ENCODE data around the gene EFCAB11.

Gene EFCAB11

DNA sequence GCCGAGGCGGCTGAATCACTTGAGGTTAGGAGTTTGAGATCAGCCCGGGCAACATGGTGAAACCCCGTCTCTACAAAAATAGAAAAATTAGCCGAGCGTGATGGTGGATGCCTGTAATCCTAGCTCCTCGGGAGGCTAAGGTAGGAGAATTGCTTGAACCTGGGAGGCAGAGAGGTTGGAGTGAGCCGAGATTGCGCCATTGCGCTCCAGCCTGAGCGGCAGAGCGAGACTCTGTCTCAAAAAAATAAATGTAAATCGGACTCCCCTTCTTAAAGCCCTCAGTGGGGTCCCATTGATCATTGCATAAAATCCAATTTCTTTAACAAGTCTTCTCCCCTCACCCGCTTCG, 2.1 kb upstream of the EFCAB11 start:
- no peak for DNase-seq

DNA sequence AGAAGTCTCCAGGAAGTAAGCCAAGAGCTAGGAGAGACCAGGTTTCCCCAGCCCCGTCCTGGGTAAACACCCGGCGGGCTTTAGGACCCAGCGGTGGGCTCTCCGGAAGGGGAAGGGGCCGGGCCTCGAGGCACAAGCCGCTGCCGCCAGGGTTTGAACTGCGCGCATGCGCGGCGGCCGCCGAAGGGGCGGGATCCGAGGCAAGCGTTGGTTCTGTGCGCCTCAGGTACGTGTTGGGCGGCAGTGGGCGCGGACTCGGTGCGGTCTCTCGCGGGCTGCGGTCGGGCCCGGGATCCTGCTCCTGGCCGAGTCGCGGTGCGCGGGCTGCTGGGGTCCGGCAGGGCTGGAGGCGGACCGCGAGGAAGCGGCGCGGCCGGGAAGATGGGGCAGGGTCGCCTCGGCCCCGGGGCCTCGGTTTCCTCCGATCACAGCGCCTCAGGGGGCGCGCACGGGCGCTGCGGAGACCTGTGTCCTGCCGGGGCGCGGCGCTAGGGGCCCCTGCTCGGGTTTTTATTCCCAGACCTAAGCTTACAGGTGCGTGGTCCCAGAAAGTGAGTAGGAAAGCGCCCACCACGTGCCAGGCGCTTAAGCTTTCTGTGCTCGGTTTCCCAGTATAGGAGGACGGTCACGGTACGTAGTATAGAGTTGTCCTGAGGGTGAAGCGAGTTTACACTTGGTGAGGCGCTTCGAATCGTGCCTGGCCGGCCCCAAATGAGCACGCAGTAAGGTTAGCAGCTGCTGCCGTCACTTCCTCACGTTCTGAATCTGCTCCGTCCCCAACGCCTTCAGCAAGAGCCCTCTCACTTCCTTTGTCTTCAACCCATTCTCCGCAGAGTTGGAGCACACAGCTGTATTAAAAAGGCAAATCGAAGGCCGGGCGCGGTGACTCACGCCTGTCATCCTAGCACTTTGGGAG, 1.5 kb upstream of the EFCAB11 start, which contains the start of gene TDP1:
Gene TDP1, plus strand, starts transcription at position 183 of the 916 bp plus-strand sequence. CDS start 7,188 bp downstream, outside the sequence.
- peak; percentile 71 to 85 for DNase-seq

DNA sequence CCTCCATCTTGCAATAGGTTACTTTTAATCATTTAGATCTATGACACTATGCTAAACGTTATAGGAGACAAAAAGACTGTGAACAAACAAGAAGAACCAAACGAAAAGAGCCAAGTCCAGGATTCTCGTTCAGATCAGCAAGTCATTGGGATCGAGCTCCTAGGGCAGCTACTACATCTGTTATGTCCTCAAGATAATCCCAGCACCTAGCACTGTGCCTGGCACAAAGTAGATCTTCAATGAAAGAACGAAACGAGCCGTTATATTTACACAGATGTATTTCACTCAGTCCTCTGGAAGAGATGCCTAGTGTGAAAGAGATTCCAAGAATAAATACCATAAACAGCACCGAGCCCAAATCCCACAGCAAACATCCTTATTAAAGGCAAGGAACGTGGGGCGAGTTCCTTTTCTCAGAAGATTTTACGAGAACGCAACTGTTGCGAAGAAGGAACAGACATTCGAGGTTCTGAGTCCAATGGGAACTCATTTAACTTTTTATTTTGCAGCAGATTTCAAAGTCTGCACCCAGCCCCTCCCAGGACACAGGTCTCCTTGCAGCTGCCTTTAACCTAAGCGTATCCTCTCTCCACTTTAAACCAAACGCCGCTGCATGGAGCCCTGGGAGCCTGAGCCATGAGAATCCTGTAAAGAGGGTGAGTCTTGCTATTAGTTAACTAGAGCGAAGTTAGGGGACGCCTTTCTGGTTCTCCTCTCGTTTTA, 653 bp upstream of the EFCAB11 start:
- DNase-seq: no peak

DNA sequence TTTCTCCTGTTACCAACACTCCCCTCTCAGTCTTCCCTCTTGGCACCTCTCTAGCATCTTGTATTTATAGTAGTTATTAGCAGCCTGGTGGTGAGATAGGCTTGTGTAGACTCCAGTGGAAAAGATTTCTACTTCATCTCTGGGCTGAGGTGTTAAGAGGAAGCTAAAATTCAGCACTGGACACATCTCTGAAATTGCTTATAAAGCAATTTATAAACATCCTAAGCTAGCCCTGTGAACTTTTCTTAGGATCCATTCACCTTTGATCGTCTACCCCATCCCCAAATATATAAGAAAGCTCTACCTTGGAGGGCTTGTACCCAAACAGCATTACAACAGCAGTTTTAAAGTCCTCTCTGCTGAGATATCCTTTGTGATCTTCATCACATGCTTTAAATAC, 928 bp downstream of the EFCAB11 start:
- DNase-seq: no peak

DNA sequence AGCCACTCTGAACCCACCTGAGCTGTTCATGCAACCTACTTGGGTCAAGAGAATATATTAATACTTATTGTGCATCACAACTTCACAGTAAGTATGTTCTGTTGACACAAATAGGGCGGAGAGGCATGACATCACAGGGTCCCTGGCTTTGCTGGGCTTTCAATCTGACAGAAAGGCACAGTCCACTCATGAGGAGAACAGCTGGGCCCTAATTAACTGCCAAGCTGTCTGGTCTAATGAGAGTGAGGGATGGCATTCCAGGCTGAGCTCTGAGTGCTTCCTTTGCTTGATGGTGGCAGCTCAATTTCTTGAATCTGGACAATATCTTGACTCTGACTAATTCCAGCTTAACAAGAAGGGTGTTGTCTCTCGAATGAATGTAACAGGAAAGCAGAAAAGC, 2.0 kb downstream of the EFCAB11 start:
- DNase-seq: no peak

DNA sequence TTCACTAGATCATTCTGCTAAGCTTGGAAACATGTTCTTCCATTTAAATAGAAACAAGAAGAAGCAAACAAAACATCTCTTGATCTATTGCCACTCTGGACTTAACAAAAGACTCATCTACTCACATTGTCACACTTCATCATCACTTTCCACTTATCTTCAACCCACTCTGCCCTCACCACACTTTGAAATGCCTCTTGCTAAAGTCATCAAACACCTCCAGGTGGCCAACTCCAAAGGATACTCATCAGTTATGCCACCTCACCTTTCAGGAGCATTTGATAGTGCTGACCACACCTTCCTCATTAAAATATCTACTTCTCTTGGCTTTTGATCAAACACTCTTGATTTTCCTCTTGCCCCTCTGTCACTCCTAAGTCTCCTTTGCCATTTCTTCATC, 7.2 kb downstream of the EFCAB11 start:
- DNase-seq: no peak

DNA sequence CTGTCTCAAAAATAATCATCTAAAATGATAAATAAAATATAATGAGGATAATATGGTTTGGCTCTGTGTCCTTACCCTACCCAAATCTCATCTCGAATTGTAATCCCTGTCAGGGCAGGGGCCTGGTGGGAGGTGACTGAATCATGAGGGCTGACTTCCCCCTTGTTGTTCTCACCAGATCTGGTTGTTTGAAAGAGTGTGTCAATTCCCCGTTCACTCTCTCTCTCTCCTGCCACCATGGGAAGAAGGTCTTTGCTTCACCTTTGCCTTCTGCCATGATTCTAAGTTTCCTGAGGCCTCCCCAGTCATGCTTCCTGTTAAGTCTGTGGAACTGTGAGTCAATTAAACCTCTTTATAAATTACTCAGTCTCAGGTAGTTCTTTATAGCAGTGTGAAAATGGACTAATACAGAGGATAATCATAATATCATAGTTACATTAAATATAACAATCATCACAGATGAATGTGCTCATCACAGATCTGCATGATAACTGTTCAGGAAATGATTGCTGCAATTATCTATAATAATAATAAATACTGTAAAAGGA, 12.6 kb downstream of the EFCAB11 start:
- DNase-seq: no peak

DNA sequence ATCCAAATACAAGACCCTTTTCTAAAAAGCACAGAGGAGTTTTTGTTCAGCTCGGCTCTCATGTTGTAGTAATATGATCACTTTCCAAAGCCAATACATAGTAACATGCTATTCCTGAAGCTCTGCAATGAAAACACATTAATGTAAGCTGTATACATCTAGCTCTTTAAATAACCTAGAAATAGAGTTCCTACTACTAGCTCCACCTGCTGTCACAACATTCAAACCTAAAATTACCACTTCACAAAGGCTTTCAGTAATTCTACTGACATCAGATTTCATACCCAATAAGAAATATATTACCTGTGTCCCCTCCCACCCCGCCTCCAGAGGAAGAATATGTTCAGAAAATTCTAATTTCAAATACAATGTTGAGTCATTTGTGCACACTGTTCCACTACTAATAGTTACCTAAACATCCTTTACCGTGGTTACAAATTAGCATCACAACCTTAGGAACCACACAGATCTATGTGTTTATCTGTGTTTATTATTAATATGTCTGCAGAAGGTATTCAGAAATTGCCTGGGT, 17.8 kb downstream of the EFCAB11 start:
- no peak for DNase-seq

DNA sequence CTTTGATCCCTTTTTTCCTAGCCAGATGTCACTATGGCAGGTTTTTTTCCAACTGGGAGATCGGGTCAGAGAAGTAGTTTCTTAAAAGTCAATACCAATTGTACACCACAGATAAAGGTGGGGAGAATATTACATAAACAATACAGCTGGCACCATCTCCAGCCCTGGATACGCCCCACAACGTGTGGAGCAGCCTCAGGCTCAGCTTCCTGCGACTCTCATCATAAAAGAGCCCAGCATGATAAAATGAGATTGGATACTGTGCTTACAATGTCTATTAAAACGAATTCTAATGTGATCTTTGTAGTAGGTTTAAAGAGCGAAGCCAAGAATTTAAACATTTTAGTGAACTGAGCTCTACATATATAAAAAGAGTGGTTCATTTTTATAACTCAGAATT, 21.5 kb downstream of the EFCAB11 start:
- DNase-seq: peak in 1 of 2 experiments; percentile 25

DNA sequence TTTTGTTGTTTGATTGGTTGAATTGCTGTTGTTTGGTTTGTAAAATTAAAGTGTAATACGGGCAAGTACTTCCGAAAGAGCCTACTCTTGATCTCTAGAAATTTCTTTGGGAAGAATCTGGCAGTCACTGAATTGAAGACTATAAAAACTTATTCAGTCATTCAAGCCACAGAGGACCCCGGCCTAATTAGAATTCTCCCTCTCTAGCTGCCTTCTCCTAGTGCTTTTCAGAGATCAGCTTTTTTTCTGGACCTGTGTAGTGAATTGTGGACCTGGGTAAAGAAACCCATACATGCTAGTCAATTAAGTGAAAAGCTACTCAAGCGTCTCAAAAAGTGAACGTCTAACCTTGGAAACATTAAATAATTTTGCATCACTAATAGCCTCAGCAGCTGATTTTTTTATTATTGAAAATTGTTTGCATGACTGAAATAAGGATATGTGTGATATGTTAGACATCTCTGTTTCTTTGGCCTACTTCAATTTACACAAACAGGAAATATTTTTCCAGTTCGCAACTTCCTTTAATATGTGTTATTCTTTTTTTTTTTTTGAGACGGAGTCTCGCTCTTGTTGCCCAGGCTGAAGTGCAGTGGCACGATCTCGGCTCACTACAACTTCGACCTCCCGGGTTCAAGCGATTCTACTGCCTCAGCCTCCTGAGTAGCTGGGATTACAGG, 27.2 kb downstream of the EFCAB11 start:
- DNase-seq: no peak

DNA sequence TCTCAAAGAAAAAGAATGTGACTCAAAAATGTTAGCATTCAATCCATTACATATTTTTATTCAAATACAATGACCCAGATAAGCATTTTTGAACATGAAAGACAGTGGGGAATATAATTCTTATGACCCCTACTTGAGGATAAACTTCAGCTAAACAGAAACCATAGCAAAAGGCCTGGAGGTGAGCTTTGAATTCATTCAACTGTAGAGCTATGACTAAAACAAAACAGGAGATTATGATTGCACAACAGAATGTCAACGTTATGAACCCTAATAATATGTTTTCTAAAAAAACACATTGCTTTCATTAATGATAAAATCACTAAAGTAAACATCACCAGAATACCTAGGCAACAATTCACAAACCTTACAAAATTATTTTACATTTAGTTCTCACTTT, 27.8 kb downstream of the EFCAB11 start:
- no peak for DNase-seq

DNA sequence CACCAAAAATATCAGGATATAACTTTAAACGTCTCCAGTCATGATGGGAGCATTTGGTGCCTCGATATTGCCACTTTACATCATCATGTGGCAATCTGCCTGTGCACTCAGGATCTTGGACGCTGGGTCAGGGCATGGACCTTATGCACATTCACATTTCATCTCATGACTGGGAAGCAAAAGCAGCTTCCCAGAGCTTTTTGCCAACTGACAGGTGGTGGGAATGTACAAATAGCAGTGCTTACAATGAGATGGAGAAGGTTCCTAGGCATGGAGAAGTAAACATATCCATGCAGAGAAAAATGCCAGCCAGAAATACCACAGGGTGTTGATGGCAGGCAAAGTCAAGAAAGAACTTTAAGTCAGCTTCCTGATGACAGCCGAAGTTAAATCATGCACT, 30.3 kb downstream of the EFCAB11 start:
- DNase-seq: peak; percentile 87 to 95

DNA sequence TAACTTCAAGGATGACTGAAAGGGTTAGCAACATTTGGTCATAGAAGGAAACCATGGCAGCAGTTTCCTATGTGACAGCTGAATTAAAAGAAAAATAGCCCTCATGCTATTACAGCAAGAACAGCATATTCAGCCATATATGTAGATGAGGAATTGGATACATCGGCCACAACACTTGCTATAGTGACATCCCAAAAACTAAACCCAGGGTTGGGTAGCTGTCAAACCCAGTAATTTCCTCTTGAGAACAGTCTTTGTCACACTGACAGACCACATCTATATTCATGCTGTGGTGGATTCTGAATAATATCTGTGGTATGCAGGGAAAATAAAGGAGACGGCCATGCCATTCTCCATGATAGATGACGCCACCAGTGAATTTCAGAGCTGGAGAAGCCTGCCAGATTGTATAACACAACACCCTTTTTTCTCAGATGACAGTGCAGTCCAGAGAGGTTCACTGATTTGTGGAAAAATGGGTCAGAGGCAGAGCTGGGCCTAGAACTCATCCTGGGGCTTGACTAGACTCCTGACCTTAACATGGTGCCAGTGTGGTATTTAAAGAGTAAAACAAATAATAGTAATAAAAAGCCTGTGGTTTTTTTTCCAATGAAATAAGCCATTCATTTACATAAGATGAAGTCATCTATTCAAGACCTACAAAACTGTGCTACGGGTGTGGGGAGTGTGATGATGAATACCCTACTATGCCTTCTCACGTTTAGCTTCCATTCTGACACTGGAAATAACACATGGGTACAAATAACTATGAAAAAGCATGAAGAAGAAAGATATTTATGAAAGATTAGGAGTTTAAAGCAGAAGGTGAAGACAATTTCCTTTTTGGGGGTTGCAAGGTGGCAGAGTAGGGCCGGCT, 32.3 kb downstream of the EFCAB11 start:
- no peak for DNase-seq

DNA sequence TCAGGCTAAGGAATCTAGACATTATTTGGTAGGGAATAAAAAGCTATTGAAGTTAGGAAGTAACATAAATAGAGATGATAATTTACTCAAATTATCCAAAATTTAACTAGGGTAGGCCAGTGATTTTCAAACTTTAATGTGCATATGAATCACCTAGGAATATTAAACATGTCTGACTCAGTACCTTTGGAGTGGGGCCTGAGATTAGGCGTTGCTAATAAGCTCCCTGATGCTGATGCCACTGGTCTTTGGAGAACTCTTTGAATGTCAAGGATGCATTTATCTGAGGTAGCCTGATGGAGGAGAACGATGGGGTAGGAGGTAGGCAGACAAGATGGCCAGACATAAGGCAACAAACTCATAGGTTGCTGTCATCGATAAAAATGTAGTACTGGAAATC, 33.2 kb downstream of the EFCAB11 start:
- no peak for DNase-seq

DNA sequence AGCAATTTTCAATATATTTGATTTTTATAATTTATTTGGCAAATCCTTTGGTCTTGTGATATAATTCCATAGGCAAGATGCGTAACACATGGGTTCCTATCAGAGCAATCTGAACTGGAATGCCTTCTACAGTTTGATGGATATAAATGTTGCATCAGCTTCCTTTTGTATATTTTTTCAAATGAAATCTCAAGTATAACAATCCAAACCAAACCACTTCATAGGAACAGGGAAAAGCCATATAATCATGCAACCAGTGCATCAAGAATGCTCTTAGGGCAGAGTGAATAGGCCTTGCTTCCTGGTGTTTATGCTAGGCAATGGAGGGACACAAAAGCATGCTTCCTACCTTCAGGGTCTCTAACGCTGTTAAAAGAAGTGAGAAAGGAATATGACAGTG, 34.5 kb downstream of the EFCAB11 start:
- no peak for DNase-seq

DNA sequence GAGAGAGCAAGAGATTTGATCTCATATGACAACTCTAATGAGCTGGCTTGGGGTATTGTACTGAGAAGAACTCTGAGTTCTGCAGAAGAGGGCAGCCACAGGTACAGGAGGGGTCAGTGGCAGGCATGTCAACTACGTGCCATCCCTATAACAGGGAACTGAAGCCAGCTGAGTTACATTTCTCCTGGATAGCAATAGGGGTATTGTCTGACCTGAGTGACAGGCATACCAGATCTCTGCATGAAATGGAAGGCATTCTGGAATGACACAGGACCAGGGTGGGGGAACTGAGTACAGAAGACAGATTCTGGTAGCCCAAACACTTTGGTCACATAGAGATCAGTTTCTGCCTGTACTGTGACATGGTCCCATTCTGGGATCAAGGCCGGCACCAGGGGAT, 35.8 kb downstream of the EFCAB11 start:
- no peak for DNase-seq

DNA sequence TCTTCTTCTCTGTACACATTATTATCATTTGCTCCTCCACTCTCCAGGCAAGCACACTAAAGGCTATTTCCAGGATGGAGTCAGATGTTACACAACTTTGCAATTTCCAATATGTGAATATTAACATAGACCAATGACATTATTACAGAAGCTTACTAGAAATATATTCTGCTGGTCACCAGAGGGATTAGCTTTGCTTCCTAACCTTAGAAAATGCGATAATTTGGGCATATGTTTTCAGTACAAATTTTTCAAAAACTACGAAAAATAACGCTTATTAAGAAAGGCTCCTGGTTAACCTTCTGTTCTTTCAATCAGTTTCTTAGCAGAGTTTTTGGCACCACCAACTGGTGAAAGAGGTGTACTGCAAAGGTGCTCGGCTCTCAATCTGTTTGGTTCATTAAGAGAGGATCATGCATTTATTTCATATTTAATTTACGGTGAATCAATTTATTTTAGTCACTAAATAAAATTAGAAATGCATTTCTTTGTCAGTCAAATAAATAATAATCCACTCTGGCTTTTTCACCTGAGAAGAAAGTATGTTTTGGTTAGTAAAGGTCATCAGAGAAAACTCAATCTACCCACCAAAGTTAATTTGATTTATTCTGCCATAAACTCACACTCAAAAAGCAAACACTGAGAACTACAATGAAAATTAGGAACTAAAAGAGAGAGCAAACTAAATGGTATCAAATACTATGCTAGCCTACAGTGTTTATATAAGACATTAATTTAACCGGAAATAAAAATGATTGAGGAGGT, 39.2 kb downstream of the EFCAB11 start:
- DNase-seq: peak in 1 of 2 experiments; percentile 37

DNA sequence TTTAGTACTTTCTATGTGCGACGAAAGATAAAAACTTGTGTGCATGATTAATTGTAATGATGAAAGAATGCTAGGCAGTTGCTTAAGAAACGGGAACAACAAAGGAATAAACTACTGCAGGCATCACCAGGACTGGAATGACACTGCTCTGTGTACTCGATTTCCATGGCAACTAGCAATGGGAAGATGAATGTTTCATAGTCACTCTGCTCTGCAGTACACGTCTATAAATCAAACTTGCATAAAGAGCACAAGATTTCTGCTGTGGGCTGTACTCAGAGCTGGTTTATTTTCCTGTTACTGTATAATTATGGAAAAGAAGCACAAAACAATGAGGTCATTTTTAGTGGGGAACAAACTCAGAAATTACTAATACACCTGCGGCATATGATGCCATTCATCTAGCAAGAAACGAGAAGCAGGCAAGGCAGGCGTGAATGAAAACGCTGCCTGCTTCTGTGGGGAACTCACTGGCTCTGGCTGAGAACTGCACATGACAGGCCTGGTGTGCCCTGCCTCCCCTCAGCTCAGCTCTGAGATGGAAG, 41.8 kb downstream of the EFCAB11 start:
- peak in 1 of 2 experiments; percentile 27 for DNase-seq

DNA sequence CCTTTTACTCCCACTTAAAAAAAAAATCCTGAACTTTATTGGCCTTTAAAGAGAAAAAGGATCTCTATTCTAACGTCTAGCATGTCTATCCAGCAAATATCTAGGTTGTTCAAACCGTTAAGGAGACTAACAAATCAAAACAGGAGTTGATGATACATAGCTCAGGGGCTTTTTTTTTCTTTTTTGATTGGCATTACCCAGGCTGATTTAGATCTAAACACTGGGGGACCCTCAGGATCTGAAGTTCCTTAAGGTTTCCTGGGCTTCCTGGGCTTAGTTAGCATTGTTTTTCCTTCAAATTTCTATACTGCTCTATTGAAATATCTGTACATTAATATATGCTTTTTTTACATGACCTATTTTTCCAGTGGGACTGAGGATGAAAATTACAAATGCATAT, 42.3 kb downstream of the EFCAB11 start:
- DNase-seq: no peak

DNA sequence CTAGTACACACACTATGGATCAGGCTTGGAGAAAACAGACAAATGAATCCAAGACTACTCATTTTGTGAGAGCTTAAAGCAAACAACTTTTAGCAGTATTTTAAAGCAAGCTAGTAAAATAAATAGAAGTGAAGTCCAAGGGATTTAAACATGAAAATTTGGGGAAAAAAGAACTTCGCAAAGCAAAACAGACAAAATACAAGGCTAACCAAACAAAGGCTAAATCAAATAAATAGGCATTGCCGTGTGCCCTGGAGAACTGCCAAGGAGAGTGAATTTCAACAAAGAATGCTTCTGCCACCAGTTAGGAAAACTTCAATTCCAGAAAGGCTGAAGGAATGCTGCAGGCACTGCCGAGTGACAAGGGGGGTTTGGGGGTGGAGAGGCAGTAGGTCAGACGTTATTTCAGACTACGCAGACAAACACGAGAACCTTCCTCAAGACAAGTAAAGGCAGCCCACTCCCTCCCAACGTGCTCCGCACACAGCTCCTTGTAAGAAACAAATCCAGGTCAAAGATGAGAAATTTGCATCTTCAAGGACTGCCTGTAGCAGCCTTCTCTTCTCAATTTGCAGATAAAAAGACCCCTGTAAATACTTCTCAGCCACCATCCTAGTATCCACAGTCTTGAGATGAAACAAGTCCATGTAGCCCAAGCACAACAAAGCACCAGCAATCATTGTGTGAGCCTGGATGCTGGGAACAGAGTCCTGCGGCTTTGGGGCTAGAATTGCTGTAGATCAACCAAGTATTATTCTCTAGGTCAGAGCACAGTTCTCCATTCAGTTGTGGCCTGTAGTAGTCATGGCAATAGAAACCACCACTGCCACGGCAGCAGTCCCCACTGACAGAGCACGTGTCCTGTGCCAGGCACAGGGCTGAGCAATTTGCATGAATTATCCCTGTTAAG, 43.3 kb downstream of the EFCAB11 start:
- DNase-seq: no peak
